Limb (tissue), 2 donors: ENCODE results near the gene PTPRG.

Source experiments
- DNase-seq, 2 donors: peaks; one replicate each; pipeline ENCODE4 v3.0.0-alpha.2; 2016; ENCODE audit errors: extremely low spot score in 2 of 2

Gene PTPRG

DNA sequence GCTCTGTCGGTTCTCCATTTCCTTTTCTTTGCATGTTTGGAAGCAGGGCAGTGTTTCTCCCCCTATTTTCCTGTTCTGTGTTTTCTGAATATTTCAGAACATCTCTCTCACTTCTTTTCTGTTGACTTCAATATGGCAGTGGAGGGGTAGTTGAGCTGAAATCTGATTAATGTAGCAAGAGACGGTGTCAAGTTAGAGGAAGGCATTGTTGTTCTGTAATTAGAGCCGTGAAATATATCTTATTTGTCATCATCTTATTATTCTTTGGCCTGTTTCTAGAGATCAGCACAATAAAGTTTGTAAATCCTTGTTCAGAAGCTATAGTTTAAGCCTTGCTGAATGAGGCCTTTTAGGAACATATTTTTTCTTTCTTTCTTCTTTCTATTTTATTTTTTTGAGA, 353.9 kb downstream of the PTPRG start:
- DNase-seq = no peak

DNA sequence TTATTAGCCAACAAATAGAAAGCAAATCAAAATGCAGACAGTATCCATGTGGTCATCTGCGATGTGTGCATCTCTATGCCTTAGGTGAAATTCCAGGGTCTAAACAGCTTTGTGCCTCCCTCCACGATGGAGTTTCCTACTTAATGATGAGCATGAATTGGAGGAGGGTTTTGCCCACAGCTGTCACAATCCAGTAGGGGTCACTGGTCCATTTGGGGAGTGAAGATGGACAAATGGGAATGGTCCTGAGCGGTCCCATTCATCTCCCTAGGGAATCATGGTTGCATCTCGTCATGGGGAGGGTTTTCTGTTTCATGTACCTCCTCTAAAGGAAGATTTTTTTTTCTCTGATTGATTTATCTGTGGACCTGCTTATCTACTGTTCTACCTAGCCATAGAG, 358.0 kb downstream of the PTPRG start:
- DNase-seq = no peak

DNA sequence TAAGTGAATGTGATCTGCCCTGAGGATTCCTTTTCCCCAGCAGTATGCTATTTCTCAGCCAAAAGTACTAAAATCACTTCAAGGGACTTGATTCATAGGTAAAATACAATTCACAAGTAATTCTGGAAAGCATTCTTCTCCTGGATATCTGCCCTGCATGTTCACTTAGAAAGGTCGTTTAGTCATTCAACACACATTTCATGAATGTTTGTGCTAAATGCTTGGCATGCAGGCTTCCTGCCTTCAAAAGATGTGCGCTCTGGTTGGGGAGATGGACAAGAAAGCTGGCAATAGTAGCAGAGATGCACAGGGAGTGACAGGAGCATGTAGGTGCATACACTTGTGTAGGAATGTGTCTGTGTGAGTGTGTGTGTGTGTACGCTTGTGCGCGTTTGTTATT, 360.7 kb downstream of the PTPRG start:
- DNase-seq = no peak

DNA sequence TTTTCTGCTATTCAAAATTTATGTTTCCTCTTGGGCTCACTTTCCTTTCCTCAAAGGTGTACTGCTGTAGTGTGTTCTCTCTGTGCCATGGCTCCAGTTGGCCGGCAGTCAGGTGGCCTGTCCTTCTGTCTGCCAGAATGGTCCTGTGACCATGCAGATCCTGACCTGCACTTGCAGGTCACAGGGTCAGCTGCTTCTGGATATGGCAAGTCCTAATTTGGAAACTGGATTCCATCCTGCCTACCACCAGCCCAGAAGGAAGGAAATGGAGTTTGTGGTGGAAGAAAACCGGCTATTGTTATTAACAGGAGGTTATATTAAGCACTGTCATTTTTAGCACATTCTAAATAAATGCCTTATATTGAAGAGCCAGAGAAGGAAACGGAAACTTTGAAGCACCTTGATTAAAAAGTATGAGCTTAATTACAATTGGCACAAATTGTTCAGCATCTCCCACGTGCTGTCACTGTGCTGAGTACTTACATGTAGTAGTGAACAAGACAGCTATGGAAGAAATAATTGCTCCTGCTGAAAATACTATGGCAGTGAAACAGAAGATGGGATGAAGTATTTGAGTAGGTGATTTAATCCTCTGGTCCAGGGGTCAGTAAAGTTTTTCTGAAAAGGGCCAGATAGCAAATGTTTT, 362.8 kb downstream of the PTPRG start:
- no peak for DNase-seq

DNA sequence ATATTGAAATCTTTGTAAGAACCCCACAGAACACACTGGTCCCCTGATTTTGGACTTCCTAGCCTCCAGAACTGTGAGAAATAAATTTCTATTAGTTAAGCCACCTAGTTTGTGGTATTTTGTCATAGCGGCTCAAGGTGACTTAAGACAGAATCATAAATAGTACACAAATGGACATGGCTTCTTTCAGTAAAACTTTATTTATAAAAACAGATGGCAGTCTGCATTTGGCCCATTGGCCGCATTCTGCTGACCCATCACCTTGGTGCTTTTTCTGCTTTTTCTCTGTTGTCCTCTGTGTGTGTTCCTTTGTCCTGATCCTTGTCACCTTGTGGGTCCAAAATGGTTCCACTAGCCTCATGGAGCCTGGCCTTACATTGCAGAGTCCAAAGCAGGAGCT, 363.6 kb downstream of the PTPRG start:
- no peak for DNase-seq

DNA sequence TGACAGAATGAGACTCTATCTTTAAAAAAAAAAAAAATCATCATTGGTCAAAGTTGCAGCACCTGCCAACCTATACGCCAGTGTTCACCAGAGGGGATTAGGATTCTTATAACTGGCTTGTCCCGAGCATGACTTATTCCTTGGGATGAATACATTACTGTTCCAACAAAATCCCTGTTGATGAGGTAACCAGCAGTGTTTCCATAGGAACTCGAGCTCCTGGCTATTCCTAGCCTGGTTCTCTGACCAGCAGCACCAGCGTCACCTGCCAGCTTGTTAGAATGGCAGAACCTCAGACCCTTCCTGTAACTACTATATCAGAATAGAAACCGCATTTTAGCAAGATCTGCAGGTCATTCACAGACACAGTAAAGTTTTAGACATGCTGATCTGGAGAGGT, 364.4 kb downstream of the PTPRG start:
- DNase-seq = no peak

DNA sequence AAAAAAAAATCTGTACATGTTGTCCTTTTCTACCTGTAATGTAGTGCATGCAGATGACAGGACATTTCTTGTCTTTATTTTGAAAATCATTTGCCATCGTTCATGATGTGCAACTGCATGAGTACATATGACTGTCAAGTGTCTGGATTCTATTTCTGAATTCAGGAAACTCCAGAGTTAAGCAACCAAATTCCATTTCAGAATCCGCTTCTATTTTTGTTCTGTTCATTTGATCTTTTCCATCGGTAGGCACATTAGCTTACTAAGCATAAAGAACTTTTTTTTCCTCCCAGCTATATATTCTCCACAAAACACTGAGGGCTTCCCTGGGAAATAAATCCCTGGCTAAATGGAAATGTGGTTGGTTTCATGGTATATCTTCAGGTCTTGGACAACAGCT, 365.6 kb downstream of the PTPRG start:
- no peak for DNase-seq

DNA sequence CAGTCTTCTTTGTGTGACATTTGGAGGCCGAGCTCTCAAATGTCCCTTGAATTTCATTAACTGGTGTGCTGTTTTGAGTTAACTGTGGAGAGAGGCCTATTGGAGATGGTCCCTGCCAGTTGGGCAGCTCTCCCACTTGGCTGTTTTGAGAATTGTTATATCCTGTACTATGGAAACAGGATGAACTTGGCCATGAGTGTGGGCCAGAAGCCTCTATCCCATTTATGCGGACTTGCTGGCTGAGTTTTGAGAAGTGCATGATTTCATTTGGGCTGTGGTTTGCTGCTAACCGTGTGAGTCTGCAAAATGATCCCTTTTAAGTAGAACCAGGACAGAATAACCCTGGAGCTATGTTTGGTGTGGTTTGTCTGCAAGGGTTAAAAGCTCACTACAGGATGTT, 366.0 kb downstream of the PTPRG start:
- DNase-seq = peak; percentile 82 to 93

DNA sequence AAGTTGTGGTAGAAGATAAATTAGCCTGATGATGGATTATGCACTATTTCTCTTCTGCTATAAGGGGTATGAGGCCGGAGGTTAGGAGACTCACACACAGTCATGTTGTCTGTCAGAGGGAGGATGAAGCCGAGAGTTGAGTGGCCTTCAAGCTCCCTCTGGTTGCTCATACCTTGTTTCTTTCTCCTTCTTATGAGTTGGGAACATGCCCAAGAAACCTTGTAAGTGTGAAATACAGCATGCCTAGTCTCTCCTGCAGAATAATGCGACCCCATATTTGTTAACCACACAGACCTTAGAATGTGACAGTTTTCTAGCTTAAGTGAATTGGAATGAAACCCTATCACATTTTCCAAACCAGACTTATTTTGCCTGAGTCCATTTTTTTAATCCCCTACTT, 366.7 kb downstream of the PTPRG start:
- no peak for DNase-seq

DNA sequence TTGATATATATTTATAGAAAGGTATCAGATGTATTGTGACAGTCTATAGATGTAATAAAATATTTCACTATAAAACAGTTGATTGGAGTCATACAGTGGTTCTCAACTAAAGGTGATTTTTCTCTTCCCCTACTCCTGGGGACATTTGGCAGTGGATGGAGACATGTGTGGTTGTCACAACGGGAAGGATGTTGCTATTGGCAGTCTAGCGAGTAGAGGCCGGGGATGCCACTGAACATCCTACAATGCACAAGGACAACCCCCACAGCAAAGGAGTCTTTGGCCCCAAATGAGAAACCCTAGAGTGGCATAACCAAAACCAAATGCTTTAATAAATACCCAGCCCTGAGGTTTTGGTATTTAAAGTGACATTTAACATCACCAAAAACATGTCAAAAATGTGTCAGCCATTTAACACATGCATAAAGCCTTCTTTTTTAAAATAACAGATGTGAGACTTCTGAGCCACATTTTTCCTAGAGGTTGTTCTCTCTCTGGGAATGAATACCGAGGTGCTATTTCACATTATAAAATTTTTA, 367.5 kb downstream of the PTPRG start:
- DNase-seq = no peak

DNA sequence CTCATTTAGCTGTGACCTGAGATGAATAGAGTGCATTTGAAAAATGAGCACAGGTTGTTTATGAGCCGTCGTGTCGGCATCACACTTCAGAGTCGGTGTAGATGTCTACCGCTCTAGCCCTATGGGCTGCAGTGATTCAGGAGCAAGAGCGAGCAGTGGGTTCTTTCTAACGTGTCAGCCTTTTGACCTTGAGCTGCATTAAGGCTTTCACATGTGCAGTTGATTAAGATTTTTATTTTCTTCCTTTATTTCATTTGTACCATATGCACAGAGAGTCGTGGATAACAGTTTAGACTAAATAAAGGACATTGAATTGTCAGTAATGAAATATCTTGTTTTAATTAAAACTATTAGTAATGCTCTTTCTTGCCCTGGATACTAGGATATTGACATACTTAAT, 368.2 kb downstream of the PTPRG start:
- DNase-seq = no peak

DNA sequence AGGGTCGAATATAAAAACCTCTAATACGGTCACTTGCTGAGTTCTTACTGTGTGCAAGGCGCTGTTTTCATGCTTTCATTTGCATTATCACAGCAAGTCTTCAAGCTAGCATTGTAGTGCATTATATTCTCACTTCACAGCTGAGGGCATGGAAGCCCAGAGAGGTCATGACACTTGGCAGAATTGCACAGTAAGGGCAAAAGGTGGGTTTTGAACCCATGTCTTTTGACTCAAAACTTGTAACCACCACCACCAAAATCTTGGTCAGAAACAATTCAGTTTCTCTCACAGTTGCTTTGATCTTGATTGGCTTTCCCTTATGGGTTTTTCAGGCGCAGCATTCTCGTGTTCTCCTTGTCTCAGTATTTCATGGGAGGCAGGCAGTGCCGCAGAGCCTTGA, 371.1 kb downstream of the PTPRG start:
- DNase-seq = no peak

DNA sequence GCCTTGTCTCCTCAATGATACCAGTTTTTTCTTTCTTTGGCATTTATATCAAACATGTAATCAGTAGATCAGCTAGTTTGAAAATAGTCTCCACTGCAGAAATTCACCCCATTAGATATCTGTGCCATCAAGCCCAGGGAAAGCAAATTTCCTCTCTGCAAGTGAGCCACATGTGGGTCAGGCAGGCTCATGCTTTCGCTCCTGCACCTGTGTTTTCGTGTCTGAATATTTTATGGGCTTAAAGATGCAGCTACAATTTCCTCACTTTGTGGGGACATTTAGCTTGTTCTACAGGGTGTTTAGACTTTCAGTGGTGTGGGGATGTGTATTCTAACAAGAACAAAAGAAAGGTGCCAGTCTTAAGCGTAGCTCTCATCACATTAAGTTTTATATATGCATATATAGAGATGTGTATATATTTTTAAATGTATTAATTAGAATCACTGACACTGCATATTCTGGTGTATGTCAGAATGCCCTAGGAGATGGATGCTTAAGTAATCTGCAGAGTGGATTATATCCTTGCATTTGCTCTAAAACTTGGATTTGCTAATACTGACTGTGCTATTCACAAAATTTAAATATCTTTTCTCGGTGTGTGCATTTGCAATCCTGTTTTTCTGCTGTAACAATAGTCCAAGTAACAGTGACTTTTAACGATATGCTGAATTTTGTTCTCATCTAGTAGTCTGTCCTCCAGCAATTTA, 372.6 kb downstream of the PTPRG start:
- no peak for DNase-seq

DNA sequence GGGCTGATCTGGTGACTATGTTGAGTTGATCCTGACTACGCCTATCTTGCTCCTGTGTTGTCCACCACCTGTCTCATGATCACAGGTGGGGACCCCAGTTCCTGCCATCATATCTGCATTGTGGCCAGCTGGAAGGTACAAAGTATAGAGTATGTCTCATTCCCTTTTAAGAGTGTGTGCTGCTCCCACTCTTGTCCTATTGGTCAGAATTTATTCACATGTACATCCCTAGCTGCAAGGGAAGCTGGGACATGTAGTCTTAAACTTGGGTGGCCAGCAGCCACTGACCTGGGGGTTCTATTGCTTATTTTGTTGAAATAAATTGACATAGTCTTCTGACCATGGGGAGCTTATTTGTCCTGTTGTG, 373.1 kb downstream of the PTPRG start:
- DNase-seq = no peak

DNA sequence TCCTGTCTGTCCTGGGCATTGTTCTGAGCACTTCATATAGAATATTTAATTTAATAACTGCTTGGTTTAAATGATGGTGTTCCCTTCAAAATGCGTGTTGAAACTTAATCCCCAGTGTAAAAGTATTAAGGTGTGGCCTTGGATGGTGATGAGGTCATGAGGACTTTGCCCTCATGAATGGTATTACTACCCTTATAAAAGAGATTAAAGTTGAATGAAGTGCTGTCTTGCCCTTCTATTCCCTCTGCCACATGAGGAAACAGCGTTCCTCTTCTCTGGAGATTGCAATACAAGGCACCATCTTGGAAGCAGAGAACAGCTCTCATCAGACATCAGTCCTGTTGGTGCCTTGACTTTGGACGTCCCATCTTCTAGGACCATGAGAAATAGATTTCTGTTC, 374.4 kb downstream of the PTPRG start:
- DNase-seq = no peak

DNA sequence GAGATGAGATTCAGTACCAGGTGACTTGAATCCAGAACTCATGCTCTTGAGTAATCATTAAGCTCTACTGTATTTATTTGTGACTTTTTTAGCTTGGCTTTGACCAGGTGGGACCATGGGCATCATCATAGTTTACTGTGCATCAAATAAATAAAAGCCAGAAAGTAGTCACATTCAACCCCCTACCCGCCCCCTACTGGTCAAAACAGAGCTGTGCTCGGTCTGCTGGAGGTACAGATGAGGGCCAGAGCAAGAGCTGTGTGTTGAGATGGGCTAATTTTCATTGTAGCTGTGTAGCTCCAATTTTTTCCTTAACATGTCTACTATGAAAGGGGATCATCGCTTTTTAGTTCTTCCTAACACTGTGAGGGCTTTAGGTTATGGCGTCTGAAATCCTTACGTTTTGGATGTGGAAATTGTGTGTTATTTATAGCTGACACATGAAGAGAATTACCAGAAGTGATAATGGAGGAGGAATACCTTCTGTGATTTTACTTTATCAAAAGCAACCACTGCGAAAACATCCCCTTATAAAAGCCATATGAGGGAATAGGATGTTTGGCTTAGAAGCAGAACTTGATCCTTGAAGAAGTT, 375.1 kb downstream of the PTPRG start:
- DNase-seq = no peak

DNA sequence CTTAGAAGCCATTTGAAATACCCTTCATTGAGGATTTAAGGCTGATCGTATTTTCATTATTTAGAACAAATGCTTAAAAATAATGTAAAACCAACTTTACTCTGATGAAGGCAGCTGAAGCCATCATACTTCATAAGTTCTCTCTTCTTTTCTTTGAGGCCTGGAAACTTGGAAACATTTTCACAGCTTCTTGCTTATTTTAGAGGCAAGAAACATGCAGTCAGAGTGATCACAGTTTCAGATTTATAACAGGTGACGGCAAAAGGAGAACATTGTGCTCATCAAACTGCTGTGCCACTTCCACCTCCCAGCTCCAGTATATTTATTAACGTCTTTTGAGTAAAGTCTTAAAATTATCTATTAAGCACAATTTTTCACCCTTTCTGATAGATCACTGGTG, 376.1 kb downstream of the PTPRG start:
- no peak for DNase-seq

DNA sequence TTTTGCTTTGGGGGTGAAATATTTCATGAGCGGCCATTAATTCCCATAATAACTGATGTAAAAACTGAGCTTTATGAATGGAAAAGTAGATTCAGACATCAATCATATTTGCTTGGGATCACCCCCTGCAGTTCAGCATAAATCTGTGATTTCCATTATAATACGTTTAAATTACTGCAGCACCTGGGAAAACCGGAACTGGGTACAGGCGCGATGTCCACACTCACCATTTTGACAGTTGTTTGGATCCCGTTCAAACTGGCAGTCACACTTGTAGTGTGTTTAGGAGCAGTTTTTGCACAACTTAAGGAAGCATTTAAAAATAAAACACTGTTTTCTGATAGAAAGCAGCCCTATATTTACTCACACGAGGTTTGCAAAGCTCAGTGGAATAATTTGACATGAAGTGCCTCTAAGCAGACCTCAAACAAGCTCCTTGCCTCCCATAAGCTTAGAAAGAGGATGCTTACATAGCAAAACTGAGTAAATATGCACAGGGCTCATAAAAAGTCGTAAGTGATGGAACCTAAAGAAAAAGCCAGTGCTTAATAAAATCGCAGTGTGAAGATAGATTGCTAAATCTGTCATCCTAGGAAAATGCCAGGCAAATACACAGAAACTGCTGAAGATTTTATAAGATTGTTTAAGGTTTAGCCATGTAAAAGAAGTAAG, 377.6 kb downstream of the PTPRG start:
- no peak for DNase-seq

DNA sequence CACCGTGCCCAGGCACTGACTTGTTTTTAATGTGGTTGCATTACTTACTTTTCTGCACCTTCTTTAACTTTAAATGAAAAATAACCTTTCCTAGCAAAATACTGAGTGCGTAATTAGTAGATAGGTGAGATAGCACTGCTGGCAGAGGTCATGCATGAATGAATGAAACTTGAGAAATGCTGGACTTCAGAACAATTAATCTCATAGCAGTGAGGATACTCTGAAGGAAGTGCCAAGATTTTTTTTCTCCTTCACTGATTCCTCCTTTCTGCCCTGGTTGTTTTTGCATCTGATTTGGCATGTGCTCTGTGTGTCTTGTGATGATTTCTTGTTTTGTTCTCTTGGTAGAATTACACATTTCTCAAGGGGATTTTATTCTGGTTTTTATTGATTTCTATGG, 378.9 kb downstream of the PTPRG start:
- DNase-seq = no peak

DNA sequence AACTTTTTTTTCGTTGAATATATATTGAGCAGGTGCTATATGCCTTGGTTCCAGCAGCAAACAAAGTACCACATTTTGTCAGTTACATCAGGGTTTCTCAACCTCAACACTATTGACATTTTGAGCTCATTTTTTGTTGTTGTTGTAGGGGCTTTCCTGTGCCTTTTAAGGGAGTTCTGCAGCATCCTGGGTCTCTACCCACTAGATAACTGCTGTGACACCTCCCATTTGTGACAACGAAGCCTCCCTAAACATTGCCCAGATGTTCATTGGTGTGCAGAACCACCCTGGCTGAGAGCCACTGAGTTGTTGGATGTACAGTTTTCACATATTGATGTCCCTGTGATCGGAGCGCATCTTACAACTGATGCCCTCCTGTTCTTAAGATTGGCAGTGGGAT, 382.6 kb downstream of the PTPRG start:
- no peak for DNase-seq

DNA sequence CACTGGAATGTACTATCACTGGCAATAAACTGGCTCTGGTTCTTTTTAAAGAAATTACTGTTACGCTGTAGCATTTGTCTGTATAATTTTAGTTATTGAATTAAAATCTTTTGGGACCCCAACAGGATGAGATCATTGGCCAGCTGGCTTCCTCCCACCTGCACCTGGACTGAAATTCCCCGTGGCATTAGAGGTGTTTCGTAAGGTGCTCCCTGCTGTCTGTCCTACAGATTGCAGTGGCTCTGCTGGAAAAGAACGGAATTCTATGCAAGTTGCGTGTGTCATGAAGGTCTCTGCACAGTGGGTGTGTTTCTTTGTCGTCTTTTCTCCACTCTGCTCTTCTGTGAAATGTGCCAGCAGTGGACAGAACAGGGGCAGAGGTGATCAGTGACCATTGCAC, 383.4 kb downstream of the PTPRG start:
- no peak for DNase-seq

DNA sequence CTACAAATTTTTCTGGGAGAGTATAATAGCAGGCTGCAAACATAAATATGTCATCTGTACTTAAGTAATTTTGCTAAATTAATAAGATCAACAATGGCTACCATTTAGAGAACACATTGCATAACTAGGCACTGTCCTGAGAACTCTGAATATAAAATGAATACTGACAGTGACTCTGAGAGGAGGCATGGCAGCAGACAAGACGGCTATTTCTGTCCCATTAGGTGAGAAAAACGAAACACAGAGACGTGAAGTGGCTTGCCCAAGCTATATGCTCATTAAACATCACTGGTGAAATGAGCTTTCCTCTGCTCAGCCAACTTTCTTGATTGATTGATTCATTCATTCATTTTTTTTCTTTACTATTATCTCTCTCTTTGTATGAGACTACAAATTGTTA, 384.3 kb downstream of the PTPRG start:
- no peak for DNase-seq
